Measurements from ENCODE around the gene PDCD1.

DNA sequence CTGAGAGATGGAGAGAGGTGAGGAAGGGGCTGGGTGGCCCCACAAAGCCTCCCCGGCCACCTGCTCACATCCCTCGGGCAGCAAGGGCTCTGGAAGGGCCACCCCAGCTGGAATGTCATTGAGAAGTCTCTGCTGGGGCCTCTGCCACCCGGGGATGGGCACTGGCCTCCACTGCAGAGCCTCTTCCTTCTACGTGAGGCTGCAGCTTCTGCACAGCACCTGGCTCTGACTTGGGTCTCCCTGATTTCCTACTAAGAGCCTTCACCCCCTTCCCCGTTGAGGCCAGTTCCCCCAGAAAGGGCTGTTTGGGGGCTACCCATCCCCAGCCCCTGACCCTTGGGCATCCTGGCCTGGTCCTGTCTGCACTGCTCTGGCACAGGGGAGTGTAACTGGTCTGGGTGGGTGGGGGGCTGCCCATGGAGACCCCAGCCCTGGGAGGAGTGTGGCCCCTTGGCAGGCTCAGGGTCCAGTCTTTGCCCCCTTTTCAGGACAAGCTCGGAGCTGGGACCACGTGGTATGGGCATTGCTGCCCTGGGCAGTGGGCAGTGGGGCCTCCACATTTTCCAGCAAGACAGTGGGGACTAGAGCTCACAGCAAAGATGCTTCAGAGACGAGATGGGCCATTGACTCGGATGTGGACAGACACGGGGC, 5.6 kb downstream of the PDCD1 start:
- TF ChIP-seq, protein P1, sequence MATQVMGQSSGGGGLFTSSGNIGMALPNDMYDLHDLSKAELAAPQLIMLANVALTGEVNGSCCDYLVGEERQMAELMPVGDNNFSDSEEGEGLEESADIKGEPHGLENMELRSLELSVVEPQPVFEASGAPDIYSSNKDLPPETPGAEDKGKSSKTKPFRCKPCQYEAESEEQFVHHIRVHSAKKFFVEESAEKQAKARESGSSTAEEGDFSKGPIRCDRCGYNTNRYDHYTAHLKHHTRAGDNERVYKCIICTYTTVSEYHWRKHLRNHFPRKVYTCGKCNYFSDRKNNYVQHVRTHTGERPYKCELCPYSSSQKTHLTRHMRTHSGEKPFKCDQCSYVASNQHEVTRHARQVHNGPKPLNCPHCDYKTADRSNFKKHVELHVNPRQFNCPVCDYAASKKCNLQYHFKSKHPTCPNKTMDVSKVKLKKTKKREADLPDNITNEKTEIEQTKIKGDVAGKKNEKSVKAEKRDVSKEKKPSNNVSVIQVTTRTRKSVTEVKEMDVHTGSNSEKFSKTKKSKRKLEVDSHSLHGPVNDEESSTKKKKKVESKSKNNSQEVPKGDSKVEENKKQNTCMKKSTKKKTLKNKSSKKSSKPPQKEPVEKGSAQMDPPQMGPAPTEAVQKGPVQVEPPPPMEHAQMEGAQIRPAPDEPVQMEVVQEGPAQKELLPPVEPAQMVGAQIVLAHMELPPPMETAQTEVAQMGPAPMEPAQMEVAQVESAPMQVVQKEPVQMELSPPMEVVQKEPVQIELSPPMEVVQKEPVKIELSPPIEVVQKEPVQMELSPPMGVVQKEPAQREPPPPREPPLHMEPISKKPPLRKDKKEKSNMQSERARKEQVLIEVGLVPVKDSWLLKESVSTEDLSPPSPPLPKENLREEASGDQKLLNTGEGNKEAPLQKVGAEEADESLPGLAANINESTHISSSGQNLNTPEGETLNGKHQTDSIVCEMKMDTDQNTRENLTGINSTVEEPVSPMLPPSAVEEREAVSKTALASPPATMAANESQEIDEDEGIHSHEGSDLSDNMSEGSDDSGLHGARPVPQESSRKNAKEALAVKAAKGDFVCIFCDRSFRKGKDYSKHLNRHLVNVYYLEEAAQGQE (IDR thresholded peaks at IDR 0.05; ENCODE audit: borderline replicate concordance in 1 of 2, low read depth in 1 of 2, low read length in 2 of 2): no peak
- TF ChIP-seq ZSCAN20 (CRISPR knock-in tag; IDR thresholded peaks at IDR 0.05; ENCODE audit: borderline replicate concordance): no peak
- TF ChIP-seq NFIC (IDR thresholded peaks at IDR 0.05; ENCODE audit: low read length): no peak
- no peak for TF ChIP-seq EP300 (IDR thresholded peaks at IDR 0.05; ENCODE audit: low read depth in 2 of 2, low read length in 2 of 2)
- TF ChIP-seq EP300 (CRISPR knock-in tag; IDR thresholded peaks at IDR 0.05; ENCODE audit: borderline replicate concordance): no peak
- no peak for TF ChIP-seq SMC3 (IDR thresholded peaks at IDR 0.05; ENCODE audit: low read length)
- no peak for TF ChIP-seq ZFP36 (IDR thresholded peaks at IDR 0.05; ENCODE audit: borderline replicate concordance, low read depth, low read length, partially characterized antibody)
- TF ChIP-seq, protein P2, sequence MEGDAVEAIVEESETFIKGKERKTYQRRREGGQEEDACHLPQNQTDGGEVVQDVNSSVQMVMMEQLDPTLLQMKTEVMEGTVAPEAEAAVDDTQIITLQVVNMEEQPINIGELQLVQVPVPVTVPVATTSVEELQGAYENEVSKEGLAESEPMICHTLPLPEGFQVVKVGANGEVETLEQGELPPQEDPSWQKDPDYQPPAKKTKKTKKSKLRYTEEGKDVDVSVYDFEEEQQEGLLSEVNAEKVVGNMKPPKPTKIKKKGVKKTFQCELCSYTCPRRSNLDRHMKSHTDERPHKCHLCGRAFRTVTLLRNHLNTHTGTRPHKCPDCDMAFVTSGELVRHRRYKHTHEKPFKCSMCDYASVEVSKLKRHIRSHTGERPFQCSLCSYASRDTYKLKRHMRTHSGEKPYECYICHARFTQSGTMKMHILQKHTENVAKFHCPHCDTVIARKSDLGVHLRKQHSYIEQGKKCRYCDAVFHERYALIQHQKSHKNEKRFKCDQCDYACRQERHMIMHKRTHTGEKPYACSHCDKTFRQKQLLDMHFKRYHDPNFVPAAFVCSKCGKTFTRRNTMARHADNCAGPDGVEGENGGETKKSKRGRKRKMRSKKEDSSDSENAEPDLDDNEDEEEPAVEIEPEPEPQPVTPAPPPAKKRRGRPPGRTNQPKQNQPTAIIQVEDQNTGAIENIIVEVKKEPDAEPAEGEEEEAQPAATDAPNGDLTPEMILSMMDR (CRISPR knock-in tag; IDR thresholded peaks at IDR 0.05): no peak
- no peak for TF ChIP-seq NFRKB (IDR thresholded peaks at IDR 0.05)
- no peak for TF ChIP-seq ZNF75D (CRISPR knock-in tag; IDR thresholded peaks at IDR 0.05; ENCODE audit: borderline replicate concordance)
